Skin epidermis (tissue), 12 donors: Measurements from ENCODE around the gene MT1HL1.
A peak's percentile ranks its signal among the peaks of the same experiment; 100 is the strongest.

Experiments used
- H3K27ac ChIP-seq, 21 experiments: fragments of 200-600 bp; sonication (generic) in 11 of 21; one replicate each; pipeline ENCODE4 v1.5.0; 2020; ENCODE audit warnings: mild to moderate bottlenecking in 3 of 21, inconsistent platforms in 2 of 21, moderate library complexity in 2 of 21
- H3K4me3 ChIP-seq, 7 experiments: fragments of 200-600 bp; sonication (generic) in 2 of 7; one replicate each; pipeline ENCODE4 v1.5.0; 2020; ENCODE audit warnings: inconsistent platforms in 2 of 7, mild to moderate bottlenecking in 2 of 7, moderate library complexity in 1 of 7

The MT1HL1 gene

DNA sequence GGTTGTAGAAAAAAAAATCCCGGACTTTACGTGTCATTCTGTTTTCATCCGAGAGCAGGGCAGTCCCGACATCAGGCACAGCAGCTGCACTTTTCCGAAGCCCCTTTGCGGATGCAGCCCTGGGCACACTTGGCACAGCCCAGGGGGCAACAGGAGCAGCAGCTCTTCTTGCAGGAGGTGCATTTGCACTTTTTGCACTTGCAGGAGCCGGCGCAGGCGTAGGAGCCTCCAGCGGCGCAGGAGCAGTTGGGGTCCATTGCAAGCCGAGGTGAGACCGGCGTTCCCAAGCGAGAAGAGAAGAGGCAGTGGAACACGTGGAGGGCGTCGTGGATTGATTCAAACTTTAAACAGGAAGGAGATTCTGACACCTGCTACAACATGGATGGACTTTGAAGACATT lies at the start of gene MT1HL1:
TSS of gene MT1HL1 (minus strand) at position 326 of the 400 bp plus-strand sequence. CDS start at position 257, 69 bp downstream.
- no peak within 1 kb of the TSS for H3K4me3 ChIP-seq

DNA sequence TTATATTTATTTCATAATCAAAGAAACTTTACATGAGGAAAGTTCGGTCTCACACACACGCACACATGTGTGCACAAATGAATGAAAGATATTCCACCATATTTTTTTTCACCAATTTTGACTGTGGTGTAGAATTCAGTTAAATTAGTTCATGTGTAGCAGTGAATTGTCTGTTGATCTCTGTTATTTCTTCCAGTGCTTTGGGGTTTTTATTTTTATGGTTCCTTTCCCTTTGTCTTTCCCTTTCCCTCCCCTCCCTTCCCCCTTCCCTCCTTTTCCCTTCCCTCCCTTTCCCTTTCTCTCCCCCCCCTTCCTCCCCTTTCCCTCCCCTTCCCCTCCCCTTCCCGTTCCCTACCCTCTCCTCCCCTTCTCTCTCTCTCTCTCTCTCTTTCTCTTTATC lies 46.7 kb upstream of the MT1HL1 start:
- H3K4me3 ChIP-seq = no peak overlapping the region
- H3K27ac ChIP-seq = no peak overlapping the region

More for the DNA sequence above, at the start of gene MT1HL1:
- H3K27ac ChIP-seq = no peak within 1 kb of the TSS

DNA sequence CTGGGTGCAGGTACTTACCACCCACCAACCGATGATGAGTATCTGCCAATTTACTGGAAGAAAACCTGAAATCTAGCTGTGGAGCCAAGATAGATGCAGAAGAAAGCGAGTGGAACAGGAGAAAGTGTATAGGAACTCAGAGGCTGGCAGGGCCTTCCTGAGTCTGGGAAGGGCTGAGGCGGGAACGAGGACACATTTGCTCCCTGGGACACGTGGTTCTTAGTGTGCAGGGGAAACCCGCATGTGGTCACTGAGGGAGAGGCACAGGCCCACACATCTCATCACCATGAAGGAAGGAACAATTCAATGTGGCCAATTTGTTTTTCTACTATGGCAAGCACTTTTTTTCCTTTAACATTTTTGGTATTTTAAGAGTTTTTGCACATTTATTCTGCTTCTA lies 45.9 kb upstream of the MT1HL1 start:
- Histone ChIP-seq H3K4me3 (no peak overlapping the region), H3K27ac (no peak overlapping the region)

DNA sequence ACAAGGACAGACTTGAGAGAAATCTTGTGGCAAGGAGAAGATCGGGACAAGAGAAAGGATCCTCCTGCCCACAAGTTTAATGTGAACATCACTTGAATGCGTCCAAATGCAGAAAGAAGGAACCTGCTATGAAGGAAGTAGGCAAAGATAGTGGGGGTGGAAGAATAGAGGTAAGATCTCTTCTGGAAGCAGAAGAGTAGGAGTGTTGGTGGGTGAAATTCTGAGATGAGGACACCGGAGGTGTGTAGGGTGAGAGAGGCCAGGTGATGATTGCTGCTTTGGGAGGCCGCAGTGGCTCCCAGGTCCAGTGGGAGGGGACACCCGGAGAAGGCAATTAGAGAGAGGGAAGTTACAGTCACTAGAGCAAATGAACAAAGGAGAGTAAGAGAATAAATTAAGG lies 44.6 kb upstream of the MT1HL1 start:
- H3K4me3 ChIP-seq = no peak overlapping the region
- H3K27ac ChIP-seq = no peak overlapping the region

DNA sequence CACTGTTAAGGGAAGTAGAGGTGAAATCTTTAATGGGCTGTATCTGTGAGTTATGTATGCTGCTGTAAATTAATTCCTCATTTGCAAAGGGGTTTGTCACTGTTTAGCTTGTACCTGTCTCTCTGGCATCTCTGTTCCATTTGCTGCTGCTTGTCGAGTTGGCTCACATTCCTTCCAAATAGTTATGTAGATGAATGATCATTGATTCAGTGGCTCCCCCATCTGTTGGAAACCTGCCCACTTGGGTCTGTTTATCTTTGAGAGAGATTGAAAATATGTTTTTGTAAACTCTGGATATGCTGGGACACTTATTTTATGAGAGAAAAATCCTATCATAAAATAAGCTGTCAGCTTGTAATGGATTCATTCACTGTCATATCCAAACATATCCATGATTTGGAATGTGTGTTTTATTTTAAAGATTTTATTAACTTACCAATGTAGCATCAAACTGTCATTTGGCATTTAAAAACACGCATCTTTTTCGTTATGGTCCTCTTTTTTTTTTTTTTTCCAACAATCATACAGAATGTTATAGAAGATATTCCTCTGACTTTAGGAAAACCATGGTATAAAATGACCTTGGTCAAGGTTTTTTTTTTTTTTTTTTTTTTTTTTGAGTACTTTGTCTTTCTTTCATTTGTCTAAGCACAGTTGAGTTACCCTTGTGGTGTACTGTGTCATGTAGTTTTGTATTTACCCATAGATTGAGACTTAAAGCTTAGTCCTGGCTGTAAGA lies 41.2 kb upstream of the MT1HL1 start:
- H3K27ac ChIP-seq = no peak overlapping the region
- no peak overlapping the region for H3K4me3 ChIP-seq

DNA sequence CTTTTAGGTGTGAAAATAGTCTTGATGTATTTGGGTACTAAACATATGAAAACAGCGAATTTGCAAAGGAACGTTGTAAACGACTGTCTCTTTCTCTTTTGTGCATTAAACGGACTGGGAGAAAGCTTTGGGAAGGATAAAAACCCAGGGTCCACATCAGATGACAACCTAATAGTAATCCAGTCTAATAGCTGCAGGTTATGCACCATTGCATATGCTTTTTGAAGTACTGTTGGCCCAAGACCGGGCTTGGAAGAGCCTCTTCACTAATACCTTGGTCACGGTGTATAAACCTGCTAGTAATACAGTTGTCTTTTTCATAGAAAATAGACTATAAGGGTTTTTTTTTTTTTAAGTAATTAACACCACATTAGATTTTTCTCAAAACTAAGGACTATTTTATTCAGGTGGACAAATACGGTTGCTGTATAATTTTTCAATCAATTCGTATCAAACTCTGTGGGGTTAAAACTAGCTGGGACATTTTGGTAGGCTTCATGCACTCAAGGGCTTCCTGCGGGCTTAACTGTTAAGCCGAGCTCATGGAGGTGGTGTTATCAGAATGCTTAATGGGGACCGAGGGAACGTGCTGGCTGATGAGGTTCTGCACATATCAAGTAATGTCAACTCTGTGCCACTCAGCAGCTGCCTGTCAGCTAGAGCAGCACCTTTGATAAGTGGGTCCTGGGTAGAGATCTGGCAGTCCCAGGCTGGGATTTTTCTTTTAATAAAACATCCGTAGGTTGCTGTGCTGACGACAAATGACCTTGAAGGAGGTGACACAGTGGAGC lies 39.8 kb upstream of the MT1HL1 start:
- H3K4me3 ChIP-seq = no peak overlapping the region
- H3K27ac ChIP-seq = no peak overlapping the region

DNA sequence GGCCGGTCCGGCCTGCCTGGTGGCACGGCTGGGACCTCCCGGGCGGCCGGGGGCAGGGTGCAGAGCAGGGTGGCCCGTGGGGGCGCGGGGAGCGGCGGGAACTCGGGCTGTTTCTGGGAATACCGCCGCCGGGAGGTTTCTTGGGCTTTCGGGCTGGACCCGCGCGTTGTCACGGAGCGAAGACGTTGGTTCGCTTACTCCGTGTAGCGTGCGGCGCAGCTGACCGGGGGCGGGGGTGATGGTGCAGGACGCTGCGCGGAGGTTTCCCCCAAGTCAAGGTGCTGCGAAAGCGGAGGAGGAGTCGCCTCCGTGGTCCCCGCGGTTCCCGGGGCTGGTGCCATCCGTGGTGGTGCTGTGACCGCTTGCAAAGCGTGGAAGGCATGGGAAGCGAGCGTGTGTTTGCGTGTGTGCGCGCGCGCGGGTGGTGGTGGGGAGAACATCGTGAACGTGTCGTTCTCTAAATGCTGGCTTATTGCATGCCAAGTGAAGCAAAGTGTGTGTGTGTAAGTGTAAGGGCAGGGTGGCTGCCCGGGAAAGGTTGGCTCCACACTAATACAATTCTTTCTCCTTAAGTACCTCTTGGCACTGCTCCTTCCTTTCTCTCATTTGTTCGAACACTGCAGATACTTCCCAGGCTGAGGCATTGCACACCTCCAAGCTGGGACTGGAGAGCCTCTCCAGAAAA lies 38.8 kb upstream of the MT1HL1 start:
- H3K4me3 ChIP-seq = peak overlapping the region; percentile 6 to 46 (median 21)
- no peak overlapping the region for H3K27ac ChIP-seq

DNA sequence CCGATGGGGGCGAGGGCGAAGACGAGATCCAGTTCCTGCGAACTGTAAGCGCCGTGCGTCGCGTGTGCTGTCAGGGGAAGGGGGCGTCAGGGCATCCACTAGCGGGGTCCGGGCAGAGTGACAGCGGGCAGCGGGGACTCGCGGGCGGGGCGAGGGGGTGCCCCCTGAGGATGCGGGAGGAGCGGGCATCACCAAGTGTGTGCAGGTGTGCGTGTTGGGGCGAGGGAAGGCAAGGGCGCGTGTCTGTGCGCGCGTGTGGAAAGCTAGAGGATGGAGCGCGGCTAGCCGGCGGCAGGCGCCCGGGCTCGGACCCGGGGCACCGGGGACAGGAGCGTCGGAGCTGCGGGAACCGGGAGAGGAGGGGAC lies 38.3 kb upstream of the MT1HL1 start:
- Histone ChIP-seq H3K4me3 (peak overlapping the region; percentile 6 to 46 (median 21)), H3K27ac (peak overlapping the region in 1 of 21 experiments; percentile 50)

DNA sequence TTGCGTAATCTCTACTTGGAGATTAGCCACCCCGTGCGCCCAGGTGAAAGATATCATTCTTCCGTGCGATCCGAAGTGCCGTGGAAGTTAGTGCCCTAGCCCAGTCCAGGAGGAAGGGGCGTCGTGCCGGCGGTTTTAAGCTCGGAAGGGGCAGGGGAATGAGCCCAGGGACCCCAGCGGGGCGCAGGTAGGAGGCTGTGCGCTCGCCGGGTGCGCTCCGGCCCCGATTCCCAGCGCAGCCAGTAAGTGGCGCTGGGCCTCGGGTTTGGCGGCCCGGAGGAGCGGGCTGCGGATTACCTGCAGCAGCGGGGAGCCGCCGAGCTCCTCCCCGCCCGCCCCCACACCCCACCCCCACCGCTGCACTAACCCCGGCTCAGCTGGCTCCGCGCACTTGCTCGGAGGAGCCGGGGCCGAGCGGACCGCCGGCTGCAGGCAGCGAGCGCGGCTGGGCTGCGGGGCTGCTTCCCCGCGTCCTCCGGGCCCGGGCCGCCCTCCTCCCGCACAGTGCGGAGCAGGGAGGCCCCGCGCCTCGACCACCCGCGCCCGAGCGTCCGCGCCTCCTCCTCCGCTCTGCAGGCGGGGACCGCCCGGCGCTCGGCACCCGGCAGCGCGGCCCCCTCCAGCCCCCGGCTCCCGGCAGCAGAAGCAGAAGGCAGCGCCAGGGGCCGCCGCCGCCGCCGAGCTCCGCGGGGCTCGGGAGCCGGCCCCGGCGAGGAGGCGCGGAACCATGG lies 37.7 kb upstream of the MT1HL1 start, which contains the start of gene RYR2:
TSS of gene RYR2 (plus strand) at position 390 of the 731 bp plus-strand sequence. CDS start at position 728, 338 bp downstream.
- Histone ChIP-seq H3K27ac (peak within 1 kb of the TSS in 1 of 21 experiments; percentile 50), H3K4me3 (peak within 1 kb of the TSS; percentile 6 to 46 (median 21))

DNA sequence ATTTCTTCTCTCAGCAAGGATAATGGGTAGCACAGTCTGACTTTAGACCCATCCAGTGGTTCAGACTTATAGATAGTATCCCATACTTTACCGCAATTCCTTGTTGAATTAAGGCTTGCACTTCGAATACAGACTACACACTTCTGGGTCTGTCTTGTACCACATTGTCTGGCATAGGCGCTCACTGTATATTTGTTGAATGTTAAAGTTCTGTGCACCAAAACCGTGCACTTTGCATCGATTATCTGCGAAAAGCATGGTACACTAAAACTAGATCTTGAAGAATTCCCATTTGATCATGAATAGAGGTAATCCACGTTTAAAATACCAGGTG lies 37.2 kb upstream of the MT1HL1 start:
- Histone ChIP-seq H3K27ac (no peak overlapping the region), H3K4me3 (peak overlapping the region in 2 of 7 experiments; percentile 35 to 46)

DNA sequence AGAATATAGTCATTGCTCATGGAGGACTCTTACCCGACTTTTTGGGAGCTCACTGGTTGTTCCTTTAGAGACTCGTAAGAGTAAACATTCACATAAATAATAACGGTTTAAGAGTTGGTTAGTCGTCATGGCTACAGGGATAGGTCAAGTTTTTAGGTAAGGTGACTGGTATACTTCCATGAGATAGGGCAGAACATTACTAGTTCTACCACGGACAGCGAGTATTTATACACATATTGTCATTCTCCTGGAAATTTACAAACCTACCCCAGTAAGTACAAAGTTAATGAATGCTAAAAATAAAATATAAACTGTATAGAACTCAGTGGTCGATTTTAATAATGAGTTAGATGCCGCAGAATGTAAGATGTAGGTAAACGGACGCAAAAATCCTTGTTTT lies 36.6 kb upstream of the MT1HL1 start:
- H3K4me3 ChIP-seq = no peak overlapping the region
- no peak overlapping the region for H3K27ac ChIP-seq

DNA sequence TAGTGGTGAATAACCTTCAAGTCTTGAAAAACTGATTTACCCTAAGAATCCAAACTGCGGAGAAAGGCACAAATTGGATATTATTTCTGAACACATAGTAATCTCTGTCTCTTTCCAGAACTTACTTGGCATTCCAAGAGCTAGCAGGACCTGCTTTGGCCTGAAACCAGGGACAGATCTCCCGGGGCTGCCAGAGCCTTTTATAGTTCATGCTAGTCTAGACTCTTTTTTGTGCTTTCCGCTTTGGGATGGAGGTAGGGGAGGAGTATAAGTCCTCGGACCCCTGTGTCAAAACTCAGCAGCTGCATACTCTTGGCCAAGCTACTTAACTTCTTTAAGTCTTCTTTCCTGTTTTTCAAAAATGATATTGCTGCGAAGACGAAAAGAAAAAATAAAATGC lies 34.0 kb upstream of the MT1HL1 start:
- H3K4me3 ChIP-seq = no peak overlapping the region
- H3K27ac ChIP-seq = no peak overlapping the region

DNA sequence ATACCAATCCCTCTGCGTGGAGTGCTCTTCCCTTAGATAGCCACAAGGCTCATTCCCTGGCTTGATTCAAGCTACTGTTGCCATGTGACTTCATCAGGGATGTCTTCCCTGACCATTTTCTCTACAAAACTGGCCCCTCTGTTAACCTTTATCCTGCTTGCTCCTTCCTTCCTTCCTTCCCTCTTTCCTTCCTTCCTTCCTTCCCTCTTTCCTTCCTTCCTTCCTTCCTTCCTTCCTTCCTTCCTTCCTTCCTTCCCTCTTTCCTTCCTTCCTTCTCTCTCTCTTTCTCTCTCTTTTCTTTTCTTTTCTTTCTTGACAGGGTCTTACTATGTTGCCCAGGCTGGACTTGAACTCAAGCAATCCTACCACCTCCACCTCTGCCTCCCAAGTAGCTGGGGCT lies 31.5 kb upstream of the MT1HL1 start:
- Histone ChIP-seq H3K4me3 (no peak overlapping the region), H3K27ac (no peak overlapping the region)

DNA sequence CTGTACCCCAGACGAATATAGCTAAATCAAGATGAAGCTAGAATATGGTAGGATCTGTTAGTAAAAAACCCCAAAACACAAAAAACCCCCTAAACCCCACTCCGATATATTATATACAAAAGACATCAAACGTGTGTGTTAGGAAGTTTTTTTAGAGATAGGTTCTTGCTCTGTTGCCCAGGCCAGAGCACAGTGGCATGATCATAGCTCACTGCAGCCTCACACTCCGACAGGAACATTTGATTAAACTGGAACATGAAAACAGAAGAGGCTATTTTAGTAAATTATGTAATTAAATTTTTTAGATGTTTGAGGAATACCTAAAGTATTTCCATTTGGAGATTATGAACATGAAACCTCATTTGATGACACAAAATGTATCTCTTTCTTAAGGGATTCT lies 29.6 kb upstream of the MT1HL1 start:
- H3K27ac ChIP-seq = no peak overlapping the region
- no peak overlapping the region for H3K4me3 ChIP-seq

DNA sequence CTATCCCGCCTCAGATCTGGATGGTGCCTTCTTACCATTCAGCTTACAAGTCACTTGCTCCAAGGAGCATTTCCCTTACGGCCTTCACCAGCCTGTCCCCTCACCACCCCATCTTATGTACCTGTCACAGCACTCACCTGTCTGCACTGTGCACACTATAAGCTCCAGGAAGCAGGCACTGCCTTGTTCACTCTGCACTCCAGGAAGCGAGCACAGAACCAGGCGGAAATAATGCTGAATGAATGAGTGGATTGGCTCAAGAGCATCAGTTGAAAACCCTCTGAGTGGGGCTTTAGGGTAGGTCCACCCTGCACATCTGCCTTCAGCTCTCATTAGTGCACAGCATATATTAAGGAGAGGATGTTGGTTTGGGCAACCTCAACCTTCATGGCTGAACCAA lies 28.8 kb upstream of the MT1HL1 start:
- H3K4me3 ChIP-seq = no peak overlapping the region
- H3K27ac ChIP-seq = no peak overlapping the region

DNA sequence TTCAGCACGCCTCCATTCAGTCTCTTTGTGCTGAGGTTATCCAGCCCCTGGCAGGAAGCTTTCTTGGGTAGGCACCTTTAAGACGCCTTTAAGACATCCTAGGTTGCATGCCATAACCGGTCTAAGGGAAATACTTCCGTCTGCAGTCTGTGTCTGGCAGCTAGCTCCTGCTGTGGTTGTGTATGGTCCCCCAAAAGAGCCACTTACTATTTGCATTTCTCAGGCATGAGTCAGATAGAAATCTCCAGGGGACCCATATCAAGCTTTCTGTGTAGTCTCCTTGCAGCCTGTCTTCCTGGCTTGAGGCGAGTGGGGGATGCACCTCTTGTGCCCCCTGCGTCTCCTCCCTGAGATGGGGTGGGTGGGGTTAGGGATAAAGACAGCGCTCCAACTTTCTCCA lies 27.8 kb upstream of the MT1HL1 start:
- H3K4me3 ChIP-seq = no peak overlapping the region
- no peak overlapping the region for H3K27ac ChIP-seq

DNA sequence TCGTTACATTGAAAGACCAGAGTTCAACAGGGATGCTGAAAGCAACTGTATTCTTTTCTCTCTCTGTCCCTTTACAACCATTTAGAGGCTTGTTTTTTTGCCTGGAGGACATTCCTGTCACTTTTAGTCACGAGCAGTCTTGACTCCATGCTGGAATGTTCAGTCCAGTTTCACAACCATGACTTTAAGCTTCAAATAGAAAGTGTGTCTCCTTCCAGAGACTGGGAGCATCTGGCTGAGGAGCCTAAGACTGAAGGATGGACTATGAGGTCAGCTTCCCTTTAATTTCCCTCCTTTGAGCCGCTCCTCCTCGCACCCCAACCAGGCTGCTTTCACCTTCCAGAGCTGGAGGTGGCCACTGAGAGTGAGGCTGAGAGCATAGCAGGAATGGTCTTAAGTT lies 27.2 kb upstream of the MT1HL1 start:
- Histone ChIP-seq H3K27ac (no peak overlapping the region), H3K4me3 (no peak overlapping the region)

DNA sequence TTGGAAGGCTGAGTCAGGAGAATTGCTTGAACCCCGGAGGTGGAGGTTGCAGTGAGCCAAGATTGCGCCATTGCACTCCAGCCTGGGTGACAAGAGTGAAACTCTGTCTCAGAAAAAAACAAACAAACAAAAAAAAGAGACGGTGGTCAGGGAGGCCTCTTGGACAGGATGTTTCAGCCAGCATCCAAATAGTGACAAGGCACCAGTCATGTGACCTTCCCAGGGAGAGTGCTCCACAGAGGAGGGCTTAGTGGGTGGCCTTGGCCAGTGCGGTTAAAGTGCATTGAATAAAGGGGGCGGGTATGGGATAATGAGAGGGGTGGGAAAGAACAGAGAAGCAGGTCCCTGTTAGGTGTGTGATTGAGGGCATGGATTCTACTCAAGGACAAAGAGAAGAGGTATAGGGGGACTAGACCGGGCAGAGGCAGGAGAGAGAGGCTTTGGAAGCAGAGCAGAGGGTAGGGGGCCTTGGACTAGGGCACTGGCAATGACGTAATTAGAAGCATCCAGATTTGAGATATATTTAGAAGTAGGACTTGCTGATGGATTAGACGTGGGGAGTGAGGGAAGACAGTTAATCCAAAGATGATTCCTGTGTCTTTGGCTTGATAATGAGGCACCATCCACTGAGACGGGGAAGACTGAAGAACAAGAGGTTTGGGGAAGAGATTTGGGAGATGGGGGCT lies 25.8 kb upstream of the MT1HL1 start:
- H3K27ac ChIP-seq = no peak overlapping the region
- no peak overlapping the region for H3K4me3 ChIP-seq

DNA sequence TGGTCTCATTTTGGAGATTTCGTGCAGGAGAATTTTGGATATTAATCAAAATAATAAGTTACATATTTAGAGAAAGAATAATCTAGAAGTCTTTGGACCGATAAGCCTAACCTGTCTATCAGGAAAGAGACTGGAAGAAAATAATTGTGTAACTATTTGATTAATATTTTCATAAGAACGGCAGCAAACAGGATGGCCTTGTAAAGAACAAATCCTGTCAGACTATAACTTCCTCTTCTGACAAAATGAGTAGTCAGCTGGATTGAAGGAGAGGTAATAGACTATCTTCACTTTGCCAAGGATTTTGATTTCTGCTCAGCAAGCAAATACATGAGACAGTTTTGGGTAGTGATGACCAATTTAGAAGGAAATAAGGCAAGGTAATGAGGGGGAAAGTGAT lies 25.0 kb upstream of the MT1HL1 start:
- Histone ChIP-seq H3K27ac (no peak overlapping the region), H3K4me3 (no peak overlapping the region)
